Measurements from ENCODE around the gene MCRIP2.

Gene MCRIP2

DNA sequence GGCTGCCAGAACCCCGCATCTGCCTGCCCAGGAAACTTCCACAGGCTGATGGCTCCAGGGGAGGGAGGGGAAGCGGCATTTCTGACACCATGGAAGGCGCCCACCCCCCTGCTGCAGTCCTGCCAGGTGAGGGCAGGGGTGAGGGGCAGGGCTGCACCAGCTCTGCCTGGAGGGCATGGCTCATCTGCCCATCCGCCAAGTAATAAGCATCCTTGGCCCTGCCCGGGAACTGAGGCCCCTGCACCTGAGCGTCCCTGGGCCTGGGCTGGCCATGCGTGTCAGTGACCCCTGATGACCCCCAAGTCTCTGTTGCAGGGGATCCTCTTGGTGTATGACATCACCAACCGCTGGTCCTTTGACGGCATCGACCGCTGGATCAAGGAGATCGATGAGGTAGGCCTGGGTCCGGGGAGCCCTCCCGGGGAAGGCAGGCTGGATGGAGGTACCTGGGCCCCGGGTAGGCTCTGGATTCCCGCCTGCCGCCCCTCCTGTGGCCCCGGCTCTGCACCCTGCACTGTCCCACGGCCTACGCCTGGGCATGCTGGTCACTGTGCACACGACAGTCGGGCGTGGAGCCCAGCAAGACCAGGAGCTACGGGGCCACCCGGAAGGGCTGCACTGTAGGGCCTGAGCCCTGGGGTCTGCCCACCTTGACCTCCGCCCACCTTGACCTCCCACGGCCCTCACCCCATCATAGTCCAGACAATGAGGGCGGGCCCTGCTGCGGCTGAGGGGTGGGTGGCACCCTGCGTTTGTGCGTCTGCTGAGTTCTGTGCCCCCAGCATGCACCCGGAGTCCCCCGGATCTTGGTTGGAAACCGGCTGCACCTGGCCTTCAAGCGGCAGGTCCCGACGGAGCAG is 16.3 kb upstream of the MCRIP2 start:
- DNase-seq (ENCODE audit: low spot score), result no peak
- Mint-ChIP-seq H3K4me1 (ENCODE audit: low read depth) (no peaks in the 10 kb centered on the region), H3K36me3 (ENCODE audit: low read depth) (no peaks in the 10 kb centered on the region), H3K9me3 (no peaks in the 10 kb centered on the region), H3K27ac (no peak overlapping the region), H3K27me3 (ENCODE audit: low read depth) (no peaks in the 10 kb centered on the region), H3K4me3 (no peak overlapping the region)

GRCh38 chr16:625977-626765 is 15.5 kb upstream of the MCRIP2 start:
- H3K4me1 Mint-ChIP-seq (ENCODE audit: low read depth), result no peaks in the 10 kb centered on the region
- no peaks in the 10 kb centered on the region for H3K9me3 Mint-ChIP-seq
- no peak overlapping the region for H3K27ac Mint-ChIP-seq
- H3K36me3 Mint-ChIP-seq (ENCODE audit: low read depth), result no peaks in the 10 kb centered on the region
- H3K4me3 Mint-ChIP-seq, result no peak overlapping the region
- no peaks in the 10 kb centered on the region for H3K27me3 Mint-ChIP-seq (ENCODE audit: low read depth)
- no peak for DNase-seq (ENCODE audit: low spot score)

GRCh38 chr16:626787-627453 is 14.7 kb upstream of the MCRIP2 start:
- H3K36me3 Mint-ChIP-seq (ENCODE audit: low read depth), result no peaks in the 10 kb centered on the region
- H3K4me3 Mint-ChIP-seq, result no peak overlapping the region
- H3K27ac Mint-ChIP-seq, result no peak overlapping the region
- no peaks in the 10 kb centered on the region for H3K4me1 Mint-ChIP-seq (ENCODE audit: low read depth)
- H3K27me3 Mint-ChIP-seq (ENCODE audit: low read depth), result no peaks in the 10 kb centered on the region
- no peaks in the 10 kb centered on the region for H3K9me3 Mint-ChIP-seq
- DNase-seq (ENCODE audit: low spot score), result no peak

DNA sequence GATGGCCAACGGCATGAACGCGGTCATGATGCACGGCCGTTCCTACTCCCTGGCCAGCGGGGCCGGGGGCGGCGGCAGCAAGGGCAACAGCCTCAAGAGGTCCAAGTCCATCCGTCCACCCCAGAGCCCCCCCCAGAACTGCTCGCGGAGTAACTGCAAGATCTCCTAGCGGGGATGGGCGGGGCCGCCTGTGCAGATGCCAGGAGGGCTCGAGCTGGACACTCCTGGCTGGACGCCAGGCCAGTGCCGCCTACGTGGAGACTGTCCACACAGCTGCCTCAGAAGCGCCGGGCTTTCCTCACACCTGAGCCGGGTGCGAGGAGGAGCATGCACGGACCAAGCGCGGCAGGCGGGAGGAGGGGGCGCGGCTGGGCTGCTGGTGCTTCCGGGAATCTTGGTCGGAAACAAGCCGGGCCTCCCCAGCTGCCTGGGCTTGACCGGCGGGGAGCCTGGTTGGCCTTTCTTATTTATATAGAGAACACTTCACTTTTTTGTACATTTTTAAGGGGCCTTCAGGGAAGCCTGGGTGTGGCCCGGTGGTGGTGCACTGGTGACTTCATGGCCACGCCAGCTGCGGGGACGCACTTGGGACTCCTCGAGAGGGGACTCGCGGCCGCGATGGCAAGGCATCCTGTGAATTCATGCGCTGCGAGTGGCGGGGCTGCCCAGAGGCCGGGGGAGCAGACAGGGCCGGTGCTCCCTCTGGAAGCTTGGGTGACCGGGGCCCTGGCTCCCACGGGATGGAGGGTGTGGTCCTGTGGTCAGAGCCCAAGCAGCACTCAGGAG is 14.0 kb upstream of the MCRIP2 start:
- no peak for DNase-seq (ENCODE audit: low spot score)
- H3K27me3 Mint-ChIP-seq (ENCODE audit: low read depth), result no peaks in the 10 kb centered on the region
- no peaks in the 10 kb centered on the region for H3K9me3 Mint-ChIP-seq

GRCh38 chr16:628321-629061 is 13.1 kb upstream of the MCRIP2 start:
- no peaks in the 10 kb centered on the region for H3K36me3 Mint-ChIP-seq (ENCODE audit: low read depth)
- no peaks in the 10 kb centered on the region for H3K9me3 Mint-ChIP-seq
- no peak for DNase-seq (ENCODE audit: low spot score)
- H3K27me3 Mint-ChIP-seq (ENCODE audit: low read depth), result no peaks in the 10 kb centered on the region
- H3K27ac Mint-ChIP-seq, result no peak overlapping the region
- H3K4me1 Mint-ChIP-seq (ENCODE audit: low read depth), result no peaks in the 10 kb centered on the region
- H3K4me3 Mint-ChIP-seq, result no peak overlapping the region

More for the DNA sequence above, 14.0 kb upstream of the MCRIP2 start:
- Mint-ChIP-seq H3K4me1 (ENCODE audit: low read depth) (no peaks in the 10 kb centered on the region), H3K36me3 (ENCODE audit: low read depth) (no peaks in the 10 kb centered on the region), H3K4me3 (no peak overlapping the region), H3K27ac (no peak overlapping the region)

GRCh38 chr16:629185-629832 is 12.3 kb upstream of the MCRIP2 start:
- H3K27ac Mint-ChIP-seq, result no peak overlapping the region
- DNase-seq (ENCODE audit: low spot score), result no peak

DNA sequence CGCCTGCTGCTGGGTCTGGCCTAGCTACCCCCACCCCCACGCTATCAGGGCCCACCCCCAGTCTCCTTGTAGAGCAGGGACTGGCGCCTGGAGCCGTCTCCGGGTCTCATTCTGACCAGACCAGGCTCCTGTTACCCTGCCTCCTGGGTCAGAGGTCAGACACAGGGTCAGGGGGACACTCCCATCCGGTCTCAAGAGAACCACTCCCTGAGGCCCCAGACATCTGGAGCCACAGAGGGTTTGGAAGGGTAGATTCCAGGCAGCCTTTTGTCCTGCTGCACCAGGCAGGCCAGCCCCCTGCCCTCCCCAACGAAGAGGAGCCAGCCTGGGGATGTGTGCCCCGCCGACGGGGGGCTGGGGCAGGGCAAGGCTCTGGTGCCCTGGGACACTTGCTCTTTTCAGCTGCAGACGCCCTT is 11.8 kb upstream of the MCRIP2 start:
- Mint-ChIP-seq H3K9me3 (no peaks in the 10 kb centered on the region), H3K4me3 (no peak overlapping the region), H3K4me1 (ENCODE audit: low read depth) (peaks cover 1% of the 10 kb centered on the region), H3K27me3 (ENCODE audit: low read depth) (no peaks in the 10 kb centered on the region), H3K36me3 (ENCODE audit: low read depth) (no peaks in the 10 kb centered on the region), H3K27ac (no peak overlapping the region)
- no peak for DNase-seq (ENCODE audit: low spot score)

More at GRCh38 chr16:629185-629832, 12.3 kb upstream of the MCRIP2 start:
- Mint-ChIP-seq H3K4me3 (no peak overlapping the region), H3K27me3 (ENCODE audit: low read depth) (no peaks in the 10 kb centered on the region), H3K9me3 (no peaks in the 10 kb centered on the region), H3K4me1 (ENCODE audit: low read depth) (no peaks in the 10 kb centered on the region), H3K36me3 (ENCODE audit: low read depth) (no peaks in the 10 kb centered on the region)

- H3K27me3 Mint-ChIP-seq (ENCODE audit: low read depth), result no peaks in the 10 kb centered on the region
- H3K4me1 Mint-ChIP-seq (ENCODE audit: low read depth), result peaks cover 2% of the 10 kb centered on the region
- no peak overlapping the region for H3K4me3 Mint-ChIP-seq
- H3K36me3 Mint-ChIP-seq (ENCODE audit: low read depth), result no peaks in the 10 kb centered on the region
- no peak for DNase-seq (ENCODE audit: low spot score)
- H3K9me3 Mint-ChIP-seq, result no peaks in the 10 kb centered on the region
- no peak overlapping the region for H3K27ac Mint-ChIP-seq
Observed at GRCh38 chr16:630249-630814, 11.3 kb upstream of the MCRIP2 start.

GRCh38 chr16:630815-631405 is 10.7 kb upstream of the MCRIP2 start, which contains the start of gene WFIKKN1:
Gene WFIKKN1, plus strand, starts transcription at chr16:630985. Its CDS starts 269 bp downstream, at chr16:631254.
- Mint-ChIP-seq H3K9me3 (no peaks in the 10 kb centered on the region), H3K27ac (no peak within 1 kb of the TSS), H3K36me3 (ENCODE audit: low read depth) (no peaks in the 10 kb centered on the region), H3K27me3 (ENCODE audit: low read depth) (no peaks in the 10 kb centered on the region), H3K4me3 (no peak within 1 kb of the TSS), H3K4me1 (ENCODE audit: low read depth) (peaks cover 2% of the 10 kb centered on the region)
- DNase-seq (ENCODE audit: low spot score), result no peak

DNA sequence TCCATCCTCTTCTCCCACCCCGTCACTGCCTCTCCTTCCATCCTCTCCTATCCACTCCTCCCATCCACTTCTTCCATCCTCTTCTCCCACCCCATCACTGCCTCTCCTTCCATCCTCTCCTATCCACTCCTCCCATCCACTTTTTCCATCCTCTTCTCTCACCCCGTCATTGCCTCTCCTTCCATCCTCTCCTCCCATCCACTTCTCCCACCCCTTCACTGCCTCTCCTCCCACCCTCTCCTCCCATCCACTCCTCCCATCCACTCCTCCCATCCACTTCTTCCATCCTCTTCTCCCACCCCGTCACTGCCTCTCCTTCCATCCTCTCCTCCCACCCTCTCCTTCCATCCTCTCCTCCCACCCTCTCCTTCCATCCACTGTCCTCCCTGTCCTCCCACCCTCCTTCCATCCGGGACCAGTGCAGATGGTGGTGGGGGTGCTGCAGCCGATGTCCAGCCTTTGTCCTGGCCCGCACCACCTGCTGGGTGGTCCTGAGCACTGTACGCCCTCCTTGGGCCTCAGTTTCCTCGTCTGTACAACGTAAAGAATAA is 9.7 kb upstream of the MCRIP2 start:
- Mint-ChIP-seq H3K27me3 (ENCODE audit: low read depth) (no peaks in the 10 kb centered on the region), H3K9me3 (no peaks in the 10 kb centered on the region), H3K36me3 (ENCODE audit: low read depth) (peaks cover 2% of the 10 kb centered on the region), H3K4me3 (no peak overlapping the region), H3K27ac (no peak overlapping the region), H3K4me1 (ENCODE audit: low read depth) (peaks cover 8% of the 10 kb centered on the region)
- DNase-seq (ENCODE audit: low spot score), result no peak

- Mint-ChIP-seq H3K36me3 (ENCODE audit: low read depth) (peaks cover 2% of the 10 kb centered on the region), H3K4me1 (ENCODE audit: low read depth) (peaks cover 8% of the 10 kb centered on the region), H3K4me3 (no peak overlapping the region), H3K9me3 (no peaks in the 10 kb centered on the region), H3K27ac (no peak overlapping the region), H3K27me3 (ENCODE audit: low read depth) (no peaks in the 10 kb centered on the region)
- no peak for DNase-seq (ENCODE audit: low spot score)
Observed at GRCh38 chr16:632486-633335, 8.9 kb upstream of the MCRIP2 start.

Data from T-helper 2 cell treated with Interferon-gamma antibody and Interleukin-4, amounts not matched to agents 5 μg/mL and 100 μg/mL, for 36 hours (primary cell).